ENCODE data around the gene MOB3B.

MOB3B gene

DNA sequence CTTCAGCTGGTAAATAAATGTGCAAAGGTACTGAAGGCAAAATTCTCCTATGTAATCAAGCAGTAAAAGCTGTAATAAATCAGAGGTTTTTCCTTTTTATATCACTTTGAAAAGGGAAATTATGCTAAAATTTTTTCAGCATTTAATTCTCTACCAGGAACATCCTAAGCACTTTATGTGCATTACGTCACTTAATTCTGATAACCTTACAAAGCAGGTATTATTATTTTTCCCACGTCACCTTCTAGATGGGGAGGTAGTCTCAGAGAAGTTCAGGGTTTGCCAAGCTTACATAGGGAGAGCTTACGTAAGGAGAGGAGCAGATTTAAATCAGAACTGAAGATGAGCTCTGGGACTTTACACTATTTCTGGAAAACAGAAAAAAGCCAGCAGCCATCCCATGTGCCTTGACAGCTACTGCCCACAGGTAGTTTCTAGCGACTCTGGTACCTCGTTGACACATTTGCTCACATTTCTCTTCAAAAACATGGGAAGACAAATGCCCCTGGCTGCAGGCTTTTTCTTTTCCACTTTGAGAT is 84.5 kb downstream of the MOB3B start:
- DNase-seq (ENCODE audit: low spot score) = no peak

- DNase-seq (ENCODE audit: low spot score) = no peak
Observed at GRCh38 chr9:27442464-27442863, 87.2 kb downstream of the MOB3B start.

- no peak for DNase-seq (ENCODE audit: low spot score)
Observed at GRCh38 chr9:27441741-27442070, 87.9 kb downstream of the MOB3B start.

- DNase-seq (ENCODE audit: low spot score) = no peak
Observed at GRCh38 chr9:27440888-27441740, 88.5 kb downstream of the MOB3B start.

DNA sequence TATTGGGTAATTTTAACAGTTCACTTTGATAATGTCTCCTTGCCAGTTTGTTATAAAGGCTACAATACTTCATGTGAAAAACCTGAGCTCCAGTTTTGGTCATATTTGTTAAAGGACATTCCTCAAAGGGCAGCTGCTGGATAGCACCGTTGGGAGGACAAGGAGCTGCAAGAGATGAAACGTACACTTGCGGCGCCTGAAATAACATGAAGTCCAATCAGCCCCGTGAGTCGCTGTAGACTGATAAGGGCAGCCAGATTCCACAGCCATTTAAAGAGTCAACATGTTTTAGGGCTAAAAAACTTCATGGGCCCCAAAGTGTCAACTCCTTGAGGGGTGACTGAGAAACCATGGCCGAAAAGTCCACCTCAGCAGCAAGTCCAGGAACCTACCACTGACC is 91.1 kb downstream of the MOB3B start:
- DNase-seq (ENCODE audit: low spot score) = no peak

GRCh38 chr9:27437652-27438373 is 91.8 kb downstream of the MOB3B start:
- DNase-seq (ENCODE audit: low spot score) = no peak

DNA sequence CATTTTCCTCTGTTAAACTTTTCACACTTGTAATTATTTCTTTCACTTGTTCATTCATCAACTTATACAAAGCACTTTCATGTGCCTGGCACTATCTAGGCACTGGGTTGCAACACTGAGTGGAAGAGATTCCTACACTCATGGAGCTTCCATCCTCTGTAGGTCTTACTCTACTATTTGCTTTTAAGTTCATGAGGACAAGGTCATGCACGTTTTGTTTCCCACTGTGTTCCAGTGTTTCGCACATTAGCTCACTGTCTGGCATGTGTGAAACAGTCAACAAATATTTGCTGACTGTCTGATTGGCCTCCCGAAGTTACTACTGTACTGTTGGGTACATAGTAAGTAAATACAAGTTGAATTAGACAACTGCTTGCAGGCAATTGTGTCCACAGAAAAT is 93.4 kb downstream of the MOB3B start:
- no peak for DNase-seq (ENCODE audit: low spot score)

- DNase-seq (ENCODE audit: low spot score) = no peak
Observed at GRCh38 chr9:27433631-27434325, 95.8 kb downstream of the MOB3B start.

DNA sequence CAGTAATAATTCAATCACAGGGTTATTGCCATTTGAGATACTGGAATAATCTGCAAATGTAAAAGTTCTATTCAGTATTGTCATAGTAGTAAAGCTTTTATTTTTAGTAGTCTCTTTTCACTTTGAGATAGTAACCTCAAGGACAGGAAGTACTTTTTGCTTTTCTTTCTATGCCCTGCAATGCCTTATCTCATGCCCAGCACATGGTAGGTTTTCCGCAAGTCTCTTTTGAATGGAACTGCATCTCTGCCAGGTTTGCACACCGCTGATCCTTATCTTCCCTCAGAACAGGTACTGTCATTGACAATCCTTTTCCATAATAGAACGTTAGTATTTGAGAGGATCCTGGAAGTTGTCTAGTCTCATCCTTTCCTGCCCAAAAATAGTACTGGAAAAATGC is 97.3 kb downstream of the MOB3B start:
- no peak for DNase-seq (ENCODE audit: low spot score)

- DNase-seq (ENCODE audit: low spot score) = no peak
Observed at GRCh38 chr9:27431543-27432147, 98.0 kb downstream of the MOB3B start.

- no peak for DNase-seq (ENCODE audit: low spot score)
Observed at GRCh38 chr9:27430750-27431535, 98.7 kb downstream of the MOB3B start.

DNA sequence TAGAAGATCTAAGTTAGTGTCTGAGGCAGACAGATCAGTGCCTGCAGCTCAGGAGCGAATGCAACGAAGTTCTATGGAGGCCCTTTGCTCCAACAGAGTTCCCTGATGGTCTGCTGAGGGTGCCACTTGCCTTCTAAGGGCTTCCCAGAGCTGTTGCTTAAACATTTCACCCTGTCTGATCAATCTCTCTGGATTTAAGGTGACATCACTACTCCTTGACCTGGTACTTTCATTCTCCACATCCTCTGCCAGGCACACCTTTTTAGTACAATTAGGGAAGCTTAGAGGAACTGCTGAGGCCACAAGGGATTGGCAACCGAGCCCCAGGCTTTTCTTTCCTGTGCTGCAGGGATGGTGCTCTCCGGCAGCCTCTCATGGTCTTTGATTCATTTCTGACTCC is 99.7 kb downstream of the MOB3B start:
- DNase-seq (ENCODE audit: low spot score) = no peak

DNA sequence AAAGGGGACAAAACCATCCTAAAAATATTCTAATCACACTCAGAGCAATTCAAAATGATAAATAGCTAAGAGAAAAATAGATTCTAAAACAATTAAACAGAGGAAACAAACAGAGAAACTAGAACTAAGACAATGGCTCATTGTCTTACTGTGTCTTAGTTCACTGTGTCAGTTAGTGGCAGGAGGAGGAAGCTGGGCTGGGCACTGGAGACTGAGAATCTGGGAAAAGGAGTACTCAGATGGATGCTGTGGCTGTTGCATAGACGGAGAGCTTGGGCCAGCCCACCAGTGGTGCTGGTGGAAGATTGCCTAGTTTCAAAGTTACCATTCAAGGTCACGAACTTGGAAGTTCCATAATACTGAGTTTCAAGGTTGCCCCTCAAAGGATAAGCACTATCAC is 100.2 kb downstream of the MOB3B start:
- peak; percentile 84 for DNase-seq (ENCODE audit: low spot score)

GRCh38 chr9:27428551-27428950 is 101.1 kb downstream of the MOB3B start:
- DNase-seq (ENCODE audit: low spot score) = no peak

DNA sequence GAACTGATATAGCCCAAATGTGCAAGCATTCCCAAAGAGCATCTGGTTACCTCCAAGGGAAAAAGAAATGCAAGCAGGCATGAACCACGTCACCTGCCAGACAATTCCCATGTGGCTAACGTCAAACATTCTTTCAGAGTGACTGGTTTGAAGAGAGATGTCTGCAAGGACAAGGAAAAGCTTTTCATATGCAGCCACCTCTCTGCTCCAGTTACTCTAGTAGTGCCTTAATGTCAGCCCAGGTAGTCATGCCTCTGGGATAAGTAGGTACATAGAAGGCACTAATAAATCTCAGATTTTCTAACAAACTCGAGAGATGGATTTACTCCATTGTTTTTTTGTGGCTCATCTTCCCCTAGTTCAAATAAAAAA is 102.4 kb downstream of the MOB3B start:
- no peak for DNase-seq (ENCODE audit: low spot score)

DNA sequence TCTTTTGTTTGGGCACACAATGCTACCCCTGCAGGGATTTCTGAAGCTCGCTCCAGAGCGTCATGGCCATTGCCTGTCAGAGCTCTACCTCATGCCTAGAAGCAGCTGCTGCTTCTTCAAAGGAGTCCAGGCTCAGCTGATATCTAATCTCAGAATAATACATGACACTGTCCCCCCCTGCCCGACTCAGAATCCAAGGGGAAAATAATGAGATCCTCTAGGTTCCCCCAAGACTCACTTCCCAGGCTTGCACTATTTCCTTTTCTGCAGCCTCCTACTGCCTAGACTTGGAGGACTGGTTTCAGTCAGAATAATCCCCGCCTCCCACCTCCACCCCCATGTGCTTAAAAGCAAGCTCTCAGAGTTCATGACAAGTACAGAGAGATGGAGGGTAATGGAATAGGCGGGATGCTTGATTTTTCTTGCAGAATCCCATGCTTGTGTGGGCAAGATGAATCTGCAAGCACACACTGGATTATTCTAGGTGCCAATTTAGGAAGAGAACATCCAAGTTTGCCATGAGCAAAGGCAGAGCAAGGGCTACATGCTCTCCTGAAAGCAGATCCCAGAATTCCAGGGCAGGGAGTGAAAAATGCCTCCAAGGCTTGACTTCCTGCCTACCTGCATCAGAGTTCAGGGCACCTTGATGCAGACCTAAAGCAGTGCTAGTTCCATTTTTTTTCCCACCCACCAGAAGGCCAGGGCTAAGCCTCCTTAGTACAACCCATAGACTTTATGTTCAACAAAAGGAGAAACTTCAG is 102.9 kb downstream of the MOB3B start:
- peak; percentile 30 for DNase-seq (ENCODE audit: low spot score)

DNA sequence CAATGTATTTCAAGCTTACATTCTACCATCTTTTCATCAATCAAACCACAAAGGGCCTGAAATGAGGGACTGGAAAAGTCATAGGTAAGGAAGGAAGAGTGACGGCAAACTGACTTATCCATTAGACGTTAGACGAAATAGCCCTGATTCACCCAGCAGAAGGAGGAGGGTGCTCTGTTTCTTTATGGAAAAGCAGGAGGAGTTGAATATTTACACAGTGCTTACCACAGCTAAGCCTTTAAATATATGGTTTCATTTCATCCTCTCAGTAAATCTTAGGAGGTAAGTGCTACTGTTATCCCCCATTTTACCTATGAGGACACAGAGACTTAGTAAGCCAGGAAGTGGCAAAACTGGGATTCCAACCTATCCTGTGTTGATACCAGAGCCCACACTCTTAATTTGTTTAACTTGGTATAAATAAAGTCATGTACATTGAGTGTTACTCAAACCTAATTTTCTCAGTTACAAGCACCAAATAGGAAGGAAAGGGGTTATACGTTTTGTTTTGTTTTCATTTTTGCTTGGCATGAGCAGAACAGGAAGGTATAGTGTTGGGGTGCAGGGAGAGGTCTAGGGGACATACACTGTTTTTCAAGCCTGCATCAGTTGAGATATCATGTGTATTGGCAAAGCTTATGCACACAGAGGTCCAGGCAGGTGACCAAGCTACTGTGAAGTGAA is 103.6 kb downstream of the MOB3B start:
- no peak for DNase-seq (ENCODE audit: low spot score)

- no peak for DNase-seq (ENCODE audit: low spot score)
Observed at GRCh38 chr9:27423915-27424710, 105.5 kb downstream of the MOB3B start.

- DNase-seq (ENCODE audit: low spot score) = no peak
Observed at GRCh38 chr9:27422279-27422834, 107.3 kb downstream of the MOB3B start.

Data from Ammon's horn (tissue), 1 donor.